PC-3 (cell line): ENCODE measurements around the gene STUB1. TPM values are rescaled to one million over a fixed set of nuclear protein-coding genes. Genes with fewer than 3 reads are reported as not detected.

Experiments
- ATAC-seq: fragments of 200-7000 bp; cut with Tn5 transposase; 2 replicates; pipeline ENCODE4 v1.9.1; 2020; ENCODE audit warnings: mild to moderate bottlenecking, moderate library complexity
- BruUV-seq: library from RNA; stranded (reverse); fragments of 400-500 nt; replicated peaks from 2 replicates; lab custom pipeline; 2021; lab: Mats Ljungman, UMichigan
- CTCF ChIA-PET: fragments of 300-600 bp; sonication (Branson Sonifier 250); formaldehyde crosslinking; loops from one replicate; lab custom pipeline; 2022; ENCODE audit warnings: antibody characterized with exemption; lab: Charles Lee
- POLR2A ChIA-PET: fragments of 300-600 bp; sonication (Branson Sonifier 250); formaldehyde crosslinking; loops from one replicate; lab custom pipeline; 2022; ENCODE audit warnings: antibody characterized with exemption; ENCODE audit not compliant: unreplicated experiment; lab: Charles Lee
- DNase-seq: peaks from one replicate; pipeline ENCODE4 v3.0.0-alpha.2; 2015
- H2AFZ ChIP-seq: fragments of 300-600 bp; sonication (generic); 2 replicates; pipeline ENCODE4 v1.6.0; 2016; ENCODE audit warnings: antibody characterized with exemption, low read length
- H3F3A ChIP-seq: fragments of 300-600 bp; sonication (generic); one replicate; pipeline ENCODE4 v1.6.0; 2017; ENCODE audit warnings: antibody characterized with exemption, low read length, control low read depth, mild to moderate bottlenecking; ENCODE audit not compliant: unreplicated experiment
- H3K27ac ChIP-seq: fragments of 300-600 bp; sonication (generic); 2 replicates; pipeline ENCODE4 v1.5.1; 2016; ENCODE audit warnings: mild to moderate bottlenecking, low read length
- H3K27me3 ChIP-seq: fragments of 300-600 bp; sonication (generic); 2 replicates; pipeline ENCODE4 v1.6.1; 2016; ENCODE audit warnings: low read length, mixed read lengths
- H3K36me3 ChIP-seq: fragments of 300-600 bp; sonication (generic); 2 replicates; pipeline ENCODE4 v1.6.1; 2016; ENCODE audit warnings: low read depth, mixed run types, low read length, mixed read lengths
- H3K4me1 ChIP-seq: fragments of 300-600 bp; sonication (generic); 2 replicates; pipeline ENCODE4 v1.5.1; 2016; ENCODE audit warnings: low read length; ENCODE audit not compliant: insufficient read depth
- H3K4me2 ChIP-seq: fragments of 300-600 bp; sonication (generic); 2 replicates; pipeline ENCODE4 v1.6.0; 2016; ENCODE audit warnings: low read length
- H3K4me3 ChIP-seq: fragments of 300-600 bp; sonication (generic); 2 replicates; pipeline ENCODE4 v1.5.1; 2016; ENCODE audit warnings: mild to moderate bottlenecking, low read length, mixed read lengths
- H3K79me2 ChIP-seq: fragments of 300-600 bp; sonication (generic); 2 replicates; pipeline ENCODE4 v1.6.1; 2017; ENCODE audit warnings: low read length, mixed read lengths
- H3K9ac ChIP-seq: fragments of 300-600 bp; sonication (generic); 2 replicates; pipeline ENCODE4 v1.6.0; 2016; ENCODE audit warnings: mild to moderate bottlenecking, low read length
- H3K9me2 ChIP-seq: fragments of 300-600 bp; sonication (generic); replicated peaks from 2 replicates; pipeline ENCODE4 v1.6.1; 2016; ENCODE audit warnings: mixed run types, low read length, mixed read lengths
- H3K9me3 ChIP-seq: fragments of 300-600 bp; sonication (generic); 2 replicates; pipeline ENCODE4 v1.6.1; 2016; ENCODE audit warnings: low read length, mixed read lengths
- H4K20me1 ChIP-seq: fragments of 300-600 bp; sonication (generic); 2 replicates; pipeline ENCODE4 v1.6.1; 2016; ENCODE audit warnings: low read length, mixed read lengths
- CTCF ChIP-seq: fragments of 300-600 bp; sonication (generic); conservative IDR thresholded peaks from 2 replicates; pipeline ENCODE4 v1.5.1; 2017; ENCODE audit warnings: antibody characterized with exemption, low read depth, mild to moderate bottlenecking, low read length
- EZH2 ChIP-seq: fragments of 300-600 bp; sonication (generic); IDR thresholded peaks from one replicate; pipeline ENCODE4 v1.6.1; 2017; ENCODE audit warnings: antibody characterized with exemption, mild to moderate bottlenecking, low read length; ENCODE audit not compliant: unreplicated experiment
- EZH2phosphoT487 ChIP-seq: fragments of 300-600 bp; sonication (generic); IDR thresholded peaks from 2 replicates; pipeline ENCODE4 v1.6.1; 2018; ENCODE audit warnings: mild to moderate bottlenecking, antibody characterized with exemption, low read length, borderline replicate concordance
- intact Hi-C: fragments of 100-400 bp; cut with micrococcal nuclease; formaldehyde crosslinking; loops from 2 replicates; pipeline ENCODE4 v1.9.0; 2023
- total RNA-seq: library from RNA; depleted of rRNA; stranded (reverse); fragments of >200 nt; gene quantifications from 2 replicates; pipeline ENCODE4 v1.2.3, GENCODE V29; 2014

STUB1 gene
- total RNA-seq, 1 experiment from 2014 or later, result 152 TPM

GRCh38 chr16:728131-728889 is 48.1 kb downstream of the STUB1 start:
- ATAC-seq (peak; percentile 47), DNase-seq (peak; percentile 85)
- Histone ChIP-seq H3F3A (peaks cover 3% of the 10 kb centered on the region), H3K4me2 (peak overlapping the region; percentile 84), H3K9ac (no peak overlapping the region), H4K20me1 (no peaks in the 10 kb centered on the region), H3K36me3 (no peaks in the 10 kb centered on the region; the same call in 1 of the 2 replicates), H3K9me2 (no peaks in the 10 kb centered on the region), H3K4me3 (peak overlapping the region; percentile 66), H3K27me3 (no peaks in the 10 kb centered on the region), H3K27ac (no peak overlapping the region), H3K4me1 (peaks cover 8% of the 10 kb centered on the region; the same call in 1 of the 2 replicates), H3K9me3 (no peaks in the 10 kb centered on the region), H2AFZ (peak overlapping the region; percentile 48; the same call in 1 of the 2 replicates), H3K79me2 (0 out of 2 replicates have a peak, but pooled peaks cover 9% of the 10 kb centered on the region)
- TF ChIP-seq EZH2, result no peak
- TF ChIP-seq EZH2phosphoT487, result peak; percentile 75
- intact Hi-C loops, result no loop called here
- no TSS peak for BruUV-seq
- ChIA-PET POLR2A (interaction anchor here (0.6 to 0.8 kb wide), 5 partner anchors 15 to 651 kb away, joined by 3 to 6 read pairs (median 3); no protein-coding TSS in a partner anchor), CTCF (interaction anchor here (0.5 to 1.3 kb wide), 4 partner anchors 12 to 329 kb away, joined by 3 to 12 read pairs (median 4); no protein-coding TSS in a partner anchor)

- Histone ChIP-seq H3K9me3 (no peaks in the 10 kb centered on the region), H3F3A (peaks cover 3% of the 10 kb centered on the region), H3K79me2 (0 out of 2 replicates have a peak, but pooled peaks cover 9% of the 10 kb centered on the region), H3K4me1 (peaks cover 8% of the 10 kb centered on the region; the same call in 1 of the 2 replicates), H3K36me3 (no peaks in the 10 kb centered on the region; the same call in 1 of the 2 replicates), H3K27ac (no peak overlapping the region), H3K27me3 (no peaks in the 10 kb centered on the region), H4K20me1 (no peaks in the 10 kb centered on the region), H3K4me3 (peak overlapping the region; percentile 66), H3K9me2 (no peaks in the 10 kb centered on the region), H3K9ac (no peak overlapping the region), H2AFZ (no peak overlapping the region), H3K4me2 (peak overlapping the region; percentile 84)
- DNase-seq (no peak), ATAC-seq (peak; percentile 0; the same call in 1 of the 2 replicates)
- BruUV-seq, result no TSS peak
- CTCF ChIA-PET, result interaction anchor here (0.7 to 1.3 kb wide), 2 partner anchors 14 to 16 kb away, joined by 5 to 12 read pairs; no protein-coding TSS in a partner anchor
- intact Hi-C loops, result no loop called here
- TF ChIP-seq EZH2phosphoT487 (no peak), CTCF (no peak), EZH2 (no peak)
- POLR2A ChIA-PET, result no interaction called here
Measured at GRCh38 chr16:728890-729744, 48.9 kb downstream of the STUB1 start.
